ENCODE results near the gene LPIN2. TPM values are rescaled to one million over a fixed set of nuclear protein-coding genes. Genes with fewer than 3 reads are reported as not detected.

The LPIN2 gene
- total RNA-seq, 1 experiment from 2014 or later, result 25.3 TPM

DNA sequence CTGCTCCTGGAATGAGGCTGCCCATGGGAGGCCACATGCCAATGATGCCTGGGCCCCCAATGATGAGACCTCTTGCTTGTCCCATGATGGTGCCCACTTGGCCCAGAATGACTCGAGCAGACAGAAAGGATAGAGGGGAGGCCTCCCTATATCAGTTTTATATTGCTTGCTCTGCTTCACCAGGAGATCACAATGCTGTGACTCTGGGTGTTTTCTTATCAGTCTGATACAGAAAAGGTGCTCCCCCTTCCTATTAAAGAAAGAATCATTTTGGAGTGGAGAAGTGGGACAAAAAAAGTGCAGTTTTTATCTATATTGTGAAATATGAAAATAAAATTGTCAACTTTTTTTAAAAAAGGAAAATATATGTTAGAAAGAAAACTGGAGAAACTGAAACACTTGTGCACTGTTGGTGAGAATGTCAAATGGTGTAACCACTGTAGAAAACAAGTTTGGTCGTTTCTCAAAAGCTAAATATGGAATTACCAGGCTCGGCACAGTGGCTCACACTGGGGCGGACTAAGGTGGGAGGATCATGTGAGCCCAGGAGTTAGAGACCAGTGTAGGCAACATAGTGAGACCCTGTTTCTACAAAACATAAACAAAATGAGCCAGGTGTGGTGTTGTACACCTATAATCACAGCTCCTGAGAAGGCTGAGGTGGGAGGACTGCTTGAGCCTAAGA, 21.8 kb downstream of the LPIN2 start:
- BruUV-seq (replicated peaks), result no TSS peak
- TF ChIP-seq, protein P1, sequence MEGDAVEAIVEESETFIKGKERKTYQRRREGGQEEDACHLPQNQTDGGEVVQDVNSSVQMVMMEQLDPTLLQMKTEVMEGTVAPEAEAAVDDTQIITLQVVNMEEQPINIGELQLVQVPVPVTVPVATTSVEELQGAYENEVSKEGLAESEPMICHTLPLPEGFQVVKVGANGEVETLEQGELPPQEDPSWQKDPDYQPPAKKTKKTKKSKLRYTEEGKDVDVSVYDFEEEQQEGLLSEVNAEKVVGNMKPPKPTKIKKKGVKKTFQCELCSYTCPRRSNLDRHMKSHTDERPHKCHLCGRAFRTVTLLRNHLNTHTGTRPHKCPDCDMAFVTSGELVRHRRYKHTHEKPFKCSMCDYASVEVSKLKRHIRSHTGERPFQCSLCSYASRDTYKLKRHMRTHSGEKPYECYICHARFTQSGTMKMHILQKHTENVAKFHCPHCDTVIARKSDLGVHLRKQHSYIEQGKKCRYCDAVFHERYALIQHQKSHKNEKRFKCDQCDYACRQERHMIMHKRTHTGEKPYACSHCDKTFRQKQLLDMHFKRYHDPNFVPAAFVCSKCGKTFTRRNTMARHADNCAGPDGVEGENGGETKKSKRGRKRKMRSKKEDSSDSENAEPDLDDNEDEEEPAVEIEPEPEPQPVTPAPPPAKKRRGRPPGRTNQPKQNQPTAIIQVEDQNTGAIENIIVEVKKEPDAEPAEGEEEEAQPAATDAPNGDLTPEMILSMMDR (IDR thresholded peaks at IDR 0.05; ENCODE audit: insufficient read depth in 1 of 2, low read depth in 1 of 2, low read length in 1 of 2, severe bottlenecking in 1 of 2, unreplicated experiment in 1 of 2), result no peak
- Mint-ChIP-seq H3K36me3 (ENCODE audit: insufficient read depth, unreplicated experiment) (no peaks in the 10 kb centered on the region), H3K27ac (ENCODE audit: unreplicated experiment) (no peak overlapping the region), H3K4me3 (ENCODE audit: unreplicated experiment) (no peak overlapping the region), H3K4me1 (ENCODE audit: low read depth, unreplicated experiment) (peaks cover 25% of the 10 kb centered on the region), H3K27me3 (ENCODE audit: insufficient read depth, unreplicated experiment) (no peaks in the 10 kb centered on the region), H3K9me3 (ENCODE audit: unreplicated experiment) (no peaks in the 10 kb centered on the region)
- CTCF ChIA-PET, result no interaction called here
- Histone ChIP-seq H3K4me3 (ENCODE audit: low read depth, low read length) (no peak overlapping the region), H3K9me3 (no peaks in the 10 kb centered on the region), H3K36me3 (ENCODE audit: control insufficient read depth, insufficient read depth, low read length) (no peaks in the 10 kb centered on the region; the same call in 1 of the 2 replicates), H3K27me3 (replicated peaks; ENCODE audit: control insufficient read depth, insufficient read depth, low read length) (no peaks in the 10 kb centered on the region), H3K4me1 (peaks cover 21% of the 10 kb centered on the region)
- DNase-seq, result no peak
- intact Hi-C loops (cut with micrococcal nuclease; ENCODE audit: unreplicated experiment), result no loop called here
- POLR2A ChIA-PET, result no interaction called here

DNA sequence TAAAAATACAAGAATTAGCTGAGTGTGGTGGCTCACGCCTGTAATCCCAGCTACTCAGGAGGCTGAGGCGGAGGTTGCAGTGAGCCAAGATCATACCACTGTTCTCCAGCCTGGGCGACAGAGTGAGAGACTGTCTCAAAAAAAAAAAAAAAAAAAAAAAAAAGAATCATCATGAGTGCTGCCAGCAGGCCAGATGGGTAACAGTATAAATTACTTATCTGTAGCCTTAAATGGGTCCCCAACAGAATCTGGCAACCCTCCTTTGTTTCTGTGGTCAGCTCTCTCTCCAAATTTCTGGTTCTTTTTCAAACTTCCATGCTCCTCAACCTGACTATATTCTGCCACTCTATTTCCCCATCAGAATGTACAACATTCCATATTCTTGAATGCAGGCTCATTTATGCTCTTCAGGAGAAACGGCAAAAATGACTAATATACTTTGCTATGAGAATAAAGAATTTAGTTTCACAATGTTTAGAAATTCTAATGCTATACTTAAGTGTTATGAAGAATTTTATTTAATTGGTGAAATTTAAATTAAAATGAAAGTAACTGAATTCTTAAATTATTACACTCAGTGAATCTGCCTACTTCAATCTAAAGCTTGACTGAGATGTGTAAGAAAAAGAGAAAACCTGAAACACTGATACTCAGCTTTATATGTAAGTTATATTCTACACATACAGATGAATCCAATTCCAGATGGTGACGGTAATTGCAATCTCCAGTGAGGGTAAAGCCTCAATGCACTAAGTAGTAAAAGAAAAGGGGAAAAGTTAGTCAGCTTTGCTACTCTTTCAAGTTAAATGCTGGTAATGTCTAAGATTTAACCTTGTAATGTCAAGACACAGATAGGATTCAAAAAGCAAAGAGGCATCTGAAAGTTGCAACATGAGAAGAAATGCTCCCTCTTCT, 24.8 kb downstream of the LPIN2 start:
- intact Hi-C loops (cut with micrococcal nuclease; ENCODE audit: unreplicated experiment), result loop anchor here (2.0 kb wide), 1 partner anchor 259 kb away; the partner anchor contains the start of gene MYL12A
- Mint-ChIP-seq H3K27ac (ENCODE audit: unreplicated experiment) (no peak overlapping the region), H3K36me3 (ENCODE audit: insufficient read depth, unreplicated experiment) (no peaks in the 10 kb centered on the region), H3K4me3 (ENCODE audit: unreplicated experiment) (no peak overlapping the region), H3K4me1 (ENCODE audit: low read depth, unreplicated experiment) (peaks cover 31% of the 10 kb centered on the region), H3K9me3 (ENCODE audit: unreplicated experiment) (no peaks in the 10 kb centered on the region), H3K27me3 (ENCODE audit: insufficient read depth, unreplicated experiment) (no peaks in the 10 kb centered on the region)
- Histone ChIP-seq H3K27me3 (replicated peaks; ENCODE audit: control insufficient read depth, insufficient read depth, low read length) (no peaks in the 10 kb centered on the region), H3K4me3 (ENCODE audit: low read depth, low read length) (no peak overlapping the region), H3K36me3 (ENCODE audit: control insufficient read depth, insufficient read depth, low read length) (no peaks in the 10 kb centered on the region), H3K9me3 (no peaks in the 10 kb centered on the region), H3K4me1 (peaks cover 34% of the 10 kb centered on the region)
- ChIA-PET POLR2A (no interaction called here), CTCF (no interaction called here)
- no TSS peak for BruUV-seq (replicated peaks)
- DNase-seq, result no peak
- TF ChIP-seq, protein P1 (IDR thresholded peaks at IDR 0.05; ENCODE audit: insufficient read depth in 1 of 2, low read depth in 1 of 2, low read length in 1 of 2, severe bottlenecking in 1 of 2, unreplicated experiment in 1 of 2), result no peak

DNA sequence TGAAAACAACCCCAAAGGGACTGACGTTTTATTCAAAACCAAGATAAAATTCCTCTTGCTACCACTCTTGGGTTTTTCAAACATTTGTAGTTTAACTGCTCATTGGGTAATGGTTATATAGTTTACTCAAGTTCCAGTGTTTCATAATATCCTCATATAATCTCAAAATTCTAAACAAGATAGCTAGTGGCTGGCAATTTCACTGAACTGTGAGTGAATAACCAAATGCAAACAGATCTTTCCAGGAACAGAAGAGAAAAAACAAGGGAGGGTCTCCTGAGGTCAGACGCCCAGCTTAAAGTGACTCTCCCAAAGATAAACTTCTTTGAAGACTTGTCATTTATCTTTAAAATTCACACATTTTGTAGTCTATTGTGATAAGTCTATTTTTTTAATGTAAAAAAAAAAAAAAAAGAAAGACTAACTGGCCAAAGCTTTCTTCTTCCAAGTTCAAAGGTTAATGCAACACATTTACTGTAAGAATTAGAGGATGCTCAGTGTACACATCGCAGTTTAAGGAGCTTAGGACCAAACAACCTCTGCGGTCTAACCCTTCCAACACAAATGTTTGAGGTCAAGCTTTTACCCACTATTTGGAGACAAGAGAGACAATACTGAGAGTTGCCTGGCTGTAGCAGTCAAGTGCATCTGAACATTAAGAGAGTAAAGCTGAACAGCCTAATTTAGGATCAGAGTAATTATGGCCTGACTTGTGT, 26.6 kb downstream of the LPIN2 start:
- no peaks in the 10 kb centered on the region for H3K27me3 ChIP-seq (replicated peaks; ENCODE audit: control insufficient read depth, insufficient read depth, low read length)
- no peaks in the 10 kb centered on the region for H3K9me3 ChIP-seq
- TF ChIP-seq, protein P1 (IDR thresholded peaks at IDR 0.05; ENCODE audit: insufficient read depth in 1 of 2, low read depth in 1 of 2, low read length in 1 of 2, severe bottlenecking in 1 of 2, unreplicated experiment in 1 of 2), result no peak
- peaks cover 50% of the 10 kb centered on the region for H3K4me1 ChIP-seq
- Mint-ChIP-seq H3K9me3 (ENCODE audit: unreplicated experiment) (no peaks in the 10 kb centered on the region), H3K36me3 (ENCODE audit: insufficient read depth, unreplicated experiment) (no peaks in the 10 kb centered on the region), H3K4me3 (ENCODE audit: unreplicated experiment) (no peak overlapping the region), H3K27ac (ENCODE audit: unreplicated experiment) (no peak overlapping the region), H3K4me1 (ENCODE audit: low read depth, unreplicated experiment) (peaks cover 36% of the 10 kb centered on the region), H3K27me3 (ENCODE audit: insufficient read depth, unreplicated experiment) (no peaks in the 10 kb centered on the region)
- no peaks in the 10 kb centered on the region for H3K36me3 ChIP-seq (ENCODE audit: control insufficient read depth, insufficient read depth, low read length)
- intact Hi-C loops (cut with micrococcal nuclease; ENCODE audit: unreplicated experiment), result loop anchor here (2.0 kb wide), 1 partner anchor 260 kb away; the partner anchor contains the start of gene MYL12A
- ChIA-PET POLR2A (interaction anchor here (0.7 to 1.3 kb wide), 2 partner anchors 16 to 261 kb away, joined by 3 to 5 read pairs; partner anchors contain the start of gene MYL12A), CTCF (interaction anchor here (0.5 to 2.2 kb wide), 9 partner anchors 8 to 717 kb away, joined by 3 to 14 read pairs (median 7); no protein-coding TSS in a partner anchor)
- peak; percentile 49 to 68 for DNase-seq
- no TSS peak for BruUV-seq (replicated peaks)
- no peak overlapping the region for H3K4me3 ChIP-seq (ENCODE audit: low read depth, low read length)

Measured in Caco-2 (cell line).